SK-N-MC (cell line): ENCODE data around the gene MICU1.
"Not testable (repeated sequence)": the region's sequence is repeated elsewhere in the genome, so short reads cannot be mapped to it uniquely, and the experiment has no call there.

Experiments used
- DNase-seq: peaks from one replicate; pipeline ENCODE4 v3.0.0-alpha.2; 2011; ENCODE audit warnings: low read depth, low spot score
- H3K27ac ChIP-seq: fragments of 200-600 bp; sonication (generic); 2 replicates; pipeline ENCODE4 v1.5.1; 2016; ENCODE audit warnings: mixed run types
- H3K36me3 ChIP-seq: fragments of 200-600 bp; sonication (generic); 2 replicates; pipeline ENCODE4 v1.6.1; 2017; ENCODE audit warnings: antibody characterized with exemption, low read length, mixed read lengths; ENCODE audit not compliant: insufficient read depth
- H3K4me3 ChIP-seq: fragments of 200-600 bp; sonication (generic); 2 replicates; pipeline ENCODE4 v1.5.1; 2016
- H3K9ac ChIP-seq: fragments of 200-600 bp; sonication (generic); 2 replicates; pipeline ENCODE4 v1.8.0; 2017; ENCODE audit warnings: mixed run types, mixed read lengths; ENCODE audit not compliant: insufficient read length
- H3K9me3 ChIP-seq: fragments of 200-600 bp; sonication (generic); 2 replicates; pipeline ENCODE4 v1.6.1; 2017; ENCODE audit warnings: low read depth, mild to moderate bottlenecking, antibody characterized with exemption, low read length, moderate library complexity, mixed read lengths
- EZH2 ChIP-seq: fragments of 200-600 bp; sonication (generic); IDR thresholded peaks from one replicate; pipeline ENCODE4 v1.6.1; 2017; ENCODE audit warnings: antibody characterized with exemption
- FOXP2 ChIP-seq: optimal IDR thresholded peaks from 2 replicates; pipeline ENCODE3; 2011; ENCODE audit warnings: mild to moderate bottlenecking, moderate library complexity; ENCODE audit not compliant: insufficient read depth; ENCODE audit errors: extremely low read length, control extremely low read depth
- POLR2AphosphoS5 ChIP-seq: IDR thresholded peaks from 2 replicates; pipeline ENCODE4 v1.6.1; 2012; ENCODE audit warnings: mild to moderate bottlenecking, low read depth, low read length, borderline replicate concordance

Gene MICU1

DNA sequence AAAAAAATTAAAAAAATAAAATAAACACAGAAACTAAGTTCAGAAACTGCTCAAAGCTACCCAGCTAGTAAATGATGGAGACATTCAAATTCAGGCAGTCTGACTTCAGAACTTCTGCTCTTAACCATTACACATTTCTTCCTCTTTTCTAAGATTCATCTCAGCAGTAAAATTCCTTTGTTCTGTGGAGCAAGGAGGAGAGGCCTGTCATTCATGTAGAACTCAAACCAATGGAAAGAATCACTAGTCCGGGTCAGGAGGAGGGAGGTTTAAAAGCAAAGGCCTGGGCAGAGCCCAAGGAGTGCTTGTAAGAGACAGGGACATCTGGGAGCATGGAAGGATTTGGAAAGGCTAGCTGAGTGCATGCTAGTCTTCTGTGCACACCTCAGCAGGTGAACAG lies 233.3 kb downstream of the MICU1 start:
- no peak overlapping the region for H3K9ac ChIP-seq

DNA sequence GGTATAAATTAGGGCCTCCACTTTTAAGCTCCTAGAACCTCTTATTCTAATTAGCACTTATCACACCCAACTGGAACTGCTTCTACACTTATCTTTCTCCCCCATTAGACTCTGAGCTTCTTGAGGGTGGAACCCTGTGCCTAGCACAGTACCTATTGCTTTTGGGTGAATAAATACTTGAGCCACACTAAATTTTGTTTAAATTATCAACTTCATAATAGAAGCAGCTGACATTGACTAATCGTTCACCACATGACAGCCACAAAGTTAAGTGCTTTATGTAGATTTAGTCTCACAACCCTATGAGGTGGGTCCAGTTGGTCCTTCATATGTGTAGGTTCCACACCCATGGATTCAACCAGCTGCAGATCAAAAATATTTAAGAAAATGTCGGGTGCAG lies 235.1 kb downstream of the MICU1 start:
- Histone ChIP-seq H3K9me3 (no peaks in the 10 kb centered on the region), H3K9ac (no peak overlapping the region), H3K4me3 (no peak overlapping the region), H3K27ac (no peak overlapping the region), H3K36me3 (no peaks in the 10 kb centered on the region)
- TF ChIP-seq POLR2AphosphoS5 = no peak
- no peak for TF ChIP-seq FOXP2
- no peak for TF ChIP-seq EZH2
- no peak for DNase-seq

More for the DNA sequence above, 233.3 kb downstream of the MICU1 start:
- Histone ChIP-seq H3K4me3 (no peak overlapping the region), H3K27ac (no peak overlapping the region), H3K36me3 (no peaks in the 10 kb centered on the region), H3K9me3 (no peaks in the 10 kb centered on the region)
- TF ChIP-seq EZH2 (no peak), POLR2AphosphoS5 (no peak), FOXP2 (no peak)
- no peak for DNase-seq

DNA sequence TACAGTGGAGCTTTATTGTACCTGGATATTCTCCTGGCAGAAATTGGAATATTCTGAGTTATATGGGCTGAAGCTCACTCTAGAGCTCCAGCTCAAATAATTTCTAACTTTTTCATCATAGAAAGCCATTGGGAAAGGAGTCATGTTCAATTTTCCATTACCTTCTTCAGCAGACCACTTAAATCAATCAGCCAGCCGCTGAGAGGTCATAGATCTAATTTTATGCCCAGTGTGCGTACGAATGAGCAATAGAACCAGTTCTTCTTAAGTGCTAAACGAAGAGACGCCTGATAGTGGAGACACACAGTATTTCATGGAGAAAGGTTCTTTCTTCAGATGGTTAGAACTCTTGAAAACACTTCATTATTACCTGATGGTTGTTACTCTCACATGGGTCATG lies 236.2 kb downstream of the MICU1 start:
- no peak overlapping the region for H3K4me3 ChIP-seq
- H3K9ac ChIP-seq = no peak overlapping the region
- H3K9me3 ChIP-seq = no peaks in the 10 kb centered on the region
- H3K27ac ChIP-seq = no peak overlapping the region
- no peak for TF ChIP-seq FOXP2
- TF ChIP-seq POLR2AphosphoS5 = no peak
- no peak for TF ChIP-seq EZH2
- DNase-seq = no peak
- H3K36me3 ChIP-seq = no peaks in the 10 kb centered on the region

DNA sequence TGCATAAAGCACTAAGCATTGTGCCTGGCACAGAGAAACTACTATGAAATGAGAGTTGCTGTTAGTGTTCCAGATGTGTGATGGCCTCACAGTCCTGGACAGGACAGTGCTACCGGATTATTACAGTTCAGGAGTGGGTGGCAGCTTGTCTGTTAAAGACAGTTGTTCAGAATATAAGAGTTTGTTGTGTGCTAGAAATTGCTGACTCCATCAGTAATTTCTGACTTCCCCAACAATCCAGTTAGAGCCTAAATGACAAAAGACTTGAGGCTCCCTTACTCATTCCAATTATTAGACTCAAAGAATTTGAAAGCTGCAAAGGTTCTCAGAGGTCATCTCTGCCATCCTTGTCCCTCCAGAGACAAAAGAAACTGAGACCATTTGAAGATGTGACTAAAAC lies 236.9 kb downstream of the MICU1 start:
- no peak overlapping the region for H3K4me3 ChIP-seq
- H3K9me3 ChIP-seq = no peaks in the 10 kb centered on the region
- no peak overlapping the region for H3K27ac ChIP-seq
- no peaks in the 10 kb centered on the region for H3K36me3 ChIP-seq
- no peak overlapping the region for H3K9ac ChIP-seq
- no peak for TF ChIP-seq EZH2
- TF ChIP-seq POLR2AphosphoS5 = no peak
- TF ChIP-seq FOXP2 = no peak
- DNase-seq = no peak

DNA sequence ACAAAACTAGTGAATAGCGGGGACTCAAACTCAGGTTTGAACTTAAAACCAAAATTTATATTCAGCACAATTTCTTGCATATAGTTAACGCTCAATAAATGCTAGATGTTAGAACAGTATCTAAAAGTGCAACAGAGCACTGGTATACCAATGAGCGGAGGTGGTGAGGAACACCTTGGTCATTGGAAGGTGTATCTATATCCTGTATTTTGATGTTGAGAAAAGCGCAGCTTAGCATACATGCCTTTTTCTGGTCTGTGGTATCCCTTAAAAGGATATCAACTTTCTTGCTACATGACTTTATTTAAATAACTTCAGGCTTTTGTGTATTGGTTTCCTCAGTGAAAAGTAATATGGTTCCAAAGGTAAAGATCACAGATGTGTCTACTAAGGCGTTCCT lies 237.8 kb downstream of the MICU1 start:
- Histone ChIP-seq H3K9ac (no peak overlapping the region), H3K36me3 (no peaks in the 10 kb centered on the region), H3K4me3 (no peak overlapping the region), H3K9me3 (no peaks in the 10 kb centered on the region), H3K27ac (no peak overlapping the region)
- TF ChIP-seq FOXP2 (no peak), EZH2 (no peak), POLR2AphosphoS5 (no peak)
- DNase-seq = no peak

DNA sequence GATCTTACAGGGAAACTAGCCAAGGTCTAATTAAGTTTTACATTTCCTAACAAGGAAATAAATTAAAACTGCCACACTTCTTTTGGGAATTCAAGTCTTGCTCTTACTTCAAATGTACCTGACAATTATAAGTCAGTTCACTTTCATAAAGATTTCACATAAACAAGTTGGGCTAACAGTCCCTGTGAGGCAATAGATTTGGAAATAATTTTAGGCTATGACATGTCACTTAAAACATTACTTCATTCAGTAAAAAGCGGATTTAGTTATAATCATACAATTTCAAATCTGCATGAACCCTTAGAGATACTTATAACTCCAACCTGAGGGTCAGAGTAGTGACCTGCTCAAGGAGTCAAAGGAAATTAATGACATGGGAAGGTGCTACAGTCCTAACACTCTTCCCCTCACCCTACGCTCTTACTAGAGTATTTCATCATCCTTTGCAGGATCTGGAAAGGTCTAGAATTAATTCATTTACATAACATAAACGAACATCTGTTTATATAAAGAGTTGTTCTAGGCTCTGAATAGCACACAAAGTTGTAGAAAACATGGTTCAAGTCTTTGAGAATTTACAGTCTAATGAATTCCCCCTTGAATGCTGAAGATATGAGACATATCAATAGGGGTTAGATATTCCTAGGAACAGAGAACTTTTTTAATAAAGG lies 238.8 kb downstream of the MICU1 start:
- no peak for TF ChIP-seq EZH2
- no peak for TF ChIP-seq POLR2AphosphoS5
- no peak for TF ChIP-seq FOXP2
- Histone ChIP-seq H3K27ac (peak overlapping the region; percentile 68; the same call in 1 of the 2 replicates), H3K36me3 (no peaks in the 10 kb centered on the region), H3K4me3 (no peak overlapping the region), H3K9ac (no peak overlapping the region), H3K9me3 (no peaks in the 10 kb centered on the region)
- no peak for DNase-seq

DNA sequence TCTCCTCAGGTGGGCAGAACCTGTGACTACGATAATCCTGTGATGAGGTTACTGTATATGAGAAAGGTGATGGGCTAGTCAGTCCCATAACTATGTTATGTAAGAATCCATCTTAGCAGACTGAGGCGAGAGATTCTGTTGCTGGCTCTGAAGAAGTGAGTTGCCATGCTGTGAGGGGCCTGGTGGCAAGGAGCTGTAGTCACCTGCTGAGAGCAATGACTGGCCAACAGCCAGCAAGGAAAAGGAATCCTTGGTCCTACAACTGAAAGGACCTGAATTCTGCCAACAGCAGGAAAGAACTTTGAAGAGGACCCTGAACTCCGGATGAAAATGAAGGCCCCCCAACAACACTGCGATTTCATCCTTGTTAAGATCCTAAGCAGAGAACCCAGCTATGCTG lies 240.2 kb downstream of the MICU1 start:
- H3K9me3 ChIP-seq = no peaks in the 10 kb centered on the region
- no peak for TF ChIP-seq FOXP2
- TF ChIP-seq POLR2AphosphoS5 = no peak
- TF ChIP-seq EZH2 = no peak
- H3K9ac ChIP-seq = no peak overlapping the region
- H3K4me3 ChIP-seq = no peak overlapping the region
- DNase-seq = no peak
- H3K36me3 ChIP-seq = no peaks in the 10 kb centered on the region
- H3K27ac ChIP-seq = no peak overlapping the region

DNA sequence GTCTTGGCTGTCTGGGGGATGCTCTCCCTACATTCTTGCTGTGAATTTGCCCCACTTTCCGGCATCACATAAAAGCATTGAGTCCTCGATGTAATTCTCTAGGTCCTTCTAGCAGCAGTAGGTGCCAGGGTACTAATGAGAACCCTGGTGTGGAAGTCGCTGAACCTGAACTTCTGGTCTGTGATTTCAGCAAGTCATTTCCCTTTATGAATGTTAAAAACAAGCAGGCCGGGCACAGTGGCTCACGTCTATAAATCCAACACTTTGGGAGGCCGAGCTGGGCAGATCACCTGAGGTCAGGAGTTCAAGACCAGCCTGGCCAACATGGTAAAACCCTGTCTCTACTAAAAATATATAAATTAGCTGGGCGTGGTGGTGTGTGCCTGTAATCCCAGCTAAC lies 240.9 kb downstream of the MICU1 start:
- not testable (repeated sequence) for H3K9ac ChIP-seq, H3K9me3 ChIP-seq, H3K4me3 ChIP-seq, DNase-seq, H3K36me3 ChIP-seq
- peak overlapping the region; percentile 25; the same call in 1 of the 2 replicates for H3K27ac ChIP-seq

DNA sequence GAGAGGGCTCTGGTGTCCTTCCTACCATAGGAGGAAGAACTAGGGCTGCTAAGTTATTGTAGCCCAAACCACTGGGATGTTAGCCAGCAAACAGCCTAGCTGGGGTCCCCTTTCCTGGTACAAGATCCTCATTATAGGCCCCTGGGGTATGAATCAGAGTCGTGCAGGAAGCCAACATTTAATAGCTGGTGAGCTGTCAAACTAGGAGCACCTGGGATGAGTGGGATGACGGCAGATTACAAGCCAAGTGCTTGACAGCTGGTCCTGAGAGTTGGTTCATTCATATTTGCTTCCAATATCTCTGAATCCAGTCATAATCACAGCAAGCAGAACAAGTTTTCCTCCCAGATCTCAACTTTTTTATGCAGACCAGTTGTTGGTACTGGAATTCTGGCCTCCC lies 246.1 kb downstream of the MICU1 start:
- DNase-seq = no peak
- Histone ChIP-seq H3K9ac (no peak overlapping the region), H3K36me3 (no peaks in the 10 kb centered on the region), H3K4me3 (no peak overlapping the region), H3K9me3 (no peaks in the 10 kb centered on the region), H3K27ac (no peak overlapping the region)
- TF ChIP-seq POLR2AphosphoS5 = no peak
- TF ChIP-seq FOXP2 = no peak
- TF ChIP-seq EZH2 = no peak
